Activated CD4-positive, alpha-beta T cell treated with anti-CD3 and anti-CD28 coated beads for 1 hour (primary cell): ENCODE data around the gene CRMP1.
"Not testable (repeated sequence)": the region's sequence is repeated elsewhere in the genome, so short reads cannot be mapped to it uniquely, and the experiment has no call there.

ENCODE experiments used
- DNase-seq: peaks from one replicate; pipeline ENCODE4 v3.0.0-alpha.2; 2020

Gene CRMP1

DNA sequence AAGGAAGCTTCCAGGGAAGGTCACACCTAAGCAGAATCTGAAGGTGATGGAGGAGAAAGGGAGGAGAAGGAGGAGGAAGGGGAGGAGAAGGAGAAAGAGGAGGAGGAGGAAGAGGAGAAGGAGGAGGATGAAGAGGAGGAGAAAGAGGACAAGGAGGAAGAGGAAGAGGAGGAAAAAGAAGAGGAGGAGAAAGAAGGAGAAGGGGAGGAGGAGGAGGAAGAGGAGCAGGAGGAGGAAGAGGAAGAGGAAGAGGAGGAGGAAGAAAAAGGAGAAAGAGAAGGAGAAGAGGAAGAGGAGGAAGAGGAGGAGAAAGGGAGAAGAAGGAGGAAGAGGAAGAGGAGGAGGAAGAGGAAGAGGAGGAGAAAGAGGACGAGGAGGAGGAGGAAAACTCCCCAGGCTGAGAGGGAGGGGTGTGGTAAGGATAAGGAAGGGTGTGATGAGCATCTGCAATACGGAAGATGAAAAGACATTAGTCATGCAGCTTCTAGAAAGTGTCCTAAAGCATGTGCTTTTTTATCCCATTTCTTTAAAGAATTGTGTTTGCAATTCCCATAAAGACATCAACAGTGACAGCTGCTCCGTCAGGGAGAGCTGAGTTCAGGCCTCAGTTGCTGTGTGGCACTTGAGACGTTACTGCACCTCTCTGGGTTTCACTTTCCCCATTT, 41.1 kb downstream of the CRMP1 start:
- DNase-seq, result no peak

DNA sequence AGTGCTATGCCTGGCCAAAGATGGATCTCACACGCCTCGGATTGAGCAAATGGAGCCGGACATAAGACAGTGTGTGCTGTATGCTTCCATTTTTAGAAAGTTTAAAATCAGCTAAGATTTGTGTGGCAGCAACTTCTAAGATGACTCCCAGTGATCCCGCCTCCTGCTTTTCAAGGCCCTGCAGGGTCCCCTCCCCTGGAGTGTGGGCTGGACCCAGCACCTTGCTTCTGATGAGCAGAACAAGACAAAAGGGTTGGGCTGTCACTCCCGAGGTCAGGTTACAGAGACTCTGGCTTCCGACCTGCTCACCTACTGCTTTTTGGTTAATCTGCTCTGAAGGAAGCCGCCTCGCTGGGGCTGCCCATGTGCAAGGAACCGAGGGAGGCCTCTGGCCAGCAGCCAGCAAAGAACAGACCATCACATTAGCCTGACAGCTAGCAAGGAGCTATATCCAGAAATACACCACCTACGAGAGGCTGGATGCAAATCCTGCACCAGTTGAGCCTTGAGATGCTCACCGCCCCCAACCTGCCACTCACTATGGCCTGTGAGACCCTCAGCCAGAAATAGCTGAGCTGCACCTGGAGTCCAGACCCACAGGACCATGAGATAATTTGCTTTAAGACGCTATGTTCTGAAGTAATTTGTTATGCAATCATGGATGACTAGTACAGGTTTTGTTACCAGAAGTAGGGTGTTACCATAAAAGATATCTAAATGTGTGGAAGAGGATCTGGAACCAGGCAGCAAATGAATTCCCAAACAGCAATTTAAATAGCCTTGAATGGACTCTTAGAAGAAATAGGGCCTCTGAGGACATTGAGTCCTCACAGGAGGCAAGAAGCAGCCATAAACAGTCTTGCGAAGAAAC, 47.6 kb downstream of the CRMP1 start:
- DNase-seq, result no peak

GRCh38 chr4:5843573-5844530, 49.0 kb downstream of the CRMP1 start:
- DNase-seq, result no peak

DNA sequence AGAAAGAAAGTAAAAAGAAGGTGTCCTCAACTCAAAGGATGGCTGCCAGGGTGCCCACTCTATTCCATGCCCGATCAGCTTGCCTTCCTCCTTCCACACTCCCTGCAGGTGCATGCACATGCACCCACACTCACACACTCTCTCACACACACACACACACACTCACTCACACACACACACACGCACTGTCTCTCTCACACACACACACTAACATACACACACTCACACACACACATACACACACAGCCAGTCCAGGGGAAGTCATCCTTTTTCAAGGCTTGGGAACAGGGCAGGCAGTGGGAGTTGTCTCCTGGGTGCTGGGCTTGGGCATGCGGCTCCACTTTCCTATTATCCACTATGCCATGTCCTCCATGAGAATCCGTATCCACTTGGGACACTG, 50.4 kb downstream of the CRMP1 start:
- DNase-seq, result no peak

- no peak for DNase-seq
These were observed 52.9 kb downstream of the CRMP1 start for GRCh38 chr4:5839751-5840674.

GRCh38 chr4:5839332-5839731, 53.6 kb downstream of the CRMP1 start:
- DNase-seq, result no peak

- DNase-seq, result not testable (repeated sequence)
These were observed 55.4 kb downstream of the CRMP1 start for GRCh38 chr4:5837483-5837882.

DNA sequence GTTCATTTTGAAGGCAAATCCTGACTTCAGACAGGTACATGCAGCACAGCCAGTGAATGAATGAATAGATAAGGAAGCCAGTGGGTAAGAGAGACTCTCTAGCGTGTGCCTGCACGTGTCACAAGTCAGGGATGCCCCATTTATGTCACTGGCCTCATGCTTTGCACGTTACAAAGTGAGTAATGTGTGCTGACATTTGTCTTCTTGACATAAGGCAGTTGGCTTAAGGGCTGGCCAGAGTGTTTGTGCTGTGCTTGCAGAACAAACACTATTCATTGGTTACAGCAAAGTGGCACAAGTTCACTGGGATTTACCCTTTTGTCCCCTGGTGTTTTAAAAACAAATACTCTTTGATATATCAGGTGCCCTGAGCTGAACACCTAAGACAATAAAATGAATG, 55.9 kb downstream of the CRMP1 start:
- no peak for DNase-seq

- no peak for DNase-seq
These were observed 64.9 kb downstream of the CRMP1 start for GRCh38 chr4:5828005-5828391.

DNA sequence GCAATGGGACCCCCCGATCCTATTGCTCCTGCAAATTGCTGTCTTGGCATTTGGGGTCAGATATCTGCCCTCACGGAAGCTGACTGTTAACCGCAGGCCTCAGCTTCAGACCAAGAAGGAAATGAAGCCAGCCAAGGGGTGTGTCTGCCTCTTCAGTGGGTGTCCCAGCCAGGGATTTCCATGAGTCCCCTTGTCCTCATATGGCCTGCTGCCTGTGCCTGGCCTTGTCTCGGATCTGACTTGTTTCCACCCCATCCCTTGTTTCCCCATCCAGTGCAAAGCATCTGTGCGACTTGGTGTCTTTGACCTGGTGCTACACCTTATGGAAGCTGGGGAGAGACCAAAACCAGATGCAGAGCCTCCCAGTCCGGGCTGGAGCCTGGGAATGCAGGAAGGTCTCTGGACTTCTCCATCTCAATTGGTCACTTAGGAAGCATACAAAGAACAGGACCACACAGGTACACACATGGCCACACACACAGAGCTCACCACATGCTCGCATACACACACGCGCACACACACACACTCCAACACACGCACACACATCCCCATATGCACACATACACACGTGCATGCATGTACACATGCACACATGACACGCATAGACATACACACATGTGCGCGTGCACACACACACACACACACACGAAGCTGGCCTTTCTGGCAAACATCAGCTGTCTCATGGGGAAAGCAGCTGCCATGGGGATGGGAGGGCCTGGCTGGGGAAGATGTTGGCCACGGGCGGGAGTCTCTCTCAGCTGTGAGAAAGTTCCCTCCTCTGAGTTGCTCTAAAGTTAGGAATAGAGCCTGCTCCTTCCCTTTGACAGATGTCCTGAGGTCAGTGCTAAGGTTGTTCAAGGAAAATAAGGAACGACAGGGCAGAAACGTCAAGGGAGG, 65.5 kb downstream of the CRMP1 start:
- no peak for DNase-seq

- no peak for DNase-seq
These were observed 66.3 kb downstream of the CRMP1 start for GRCh38 chr4:5826437-5827107.

DNA sequence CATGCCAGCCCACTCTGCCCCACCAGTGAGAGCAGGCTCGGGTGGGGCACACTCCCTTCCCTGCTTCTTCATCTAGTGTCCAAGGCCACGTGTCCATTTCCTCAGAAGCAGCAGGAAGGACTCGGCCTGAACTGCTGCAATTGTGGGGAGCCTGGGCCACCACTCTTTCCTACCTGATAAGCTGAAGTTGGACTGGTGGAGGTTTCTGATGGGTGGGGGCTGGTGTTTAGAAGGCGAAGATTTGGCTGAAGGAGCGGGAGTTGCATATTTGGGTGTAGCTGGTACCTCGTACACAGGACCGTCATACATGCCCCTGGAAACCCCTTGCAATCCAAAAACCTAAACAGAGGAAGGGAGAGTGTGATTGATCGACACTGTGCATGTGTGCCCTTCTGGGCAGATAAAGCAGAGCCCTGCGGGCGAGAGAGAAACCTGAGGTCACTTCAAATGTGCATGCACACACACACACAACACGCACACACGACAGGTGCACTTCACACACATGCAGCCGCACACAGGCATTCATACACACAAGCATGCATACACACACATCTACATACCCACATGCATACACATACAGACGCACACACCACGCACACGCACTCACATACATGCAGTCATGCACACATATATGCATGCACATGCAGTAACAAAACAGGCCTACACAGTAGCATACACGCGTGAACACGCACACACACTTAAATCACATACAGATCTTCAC, 67.4 kb downstream of the CRMP1 start:
- DNase-seq, result no peak

- no peak for DNase-seq
These were observed 68.3 kb downstream of the CRMP1 start for GRCh38 chr4:5824635-5825034.

- DNase-seq, result no peak
These were observed 68.7 kb downstream of the CRMP1 start for GRCh38 chr4:5824227-5824626.

- DNase-seq, result no peak
These were observed 69.2 kb downstream of the CRMP1 start for GRCh38 chr4:5823542-5824211.

DNA sequence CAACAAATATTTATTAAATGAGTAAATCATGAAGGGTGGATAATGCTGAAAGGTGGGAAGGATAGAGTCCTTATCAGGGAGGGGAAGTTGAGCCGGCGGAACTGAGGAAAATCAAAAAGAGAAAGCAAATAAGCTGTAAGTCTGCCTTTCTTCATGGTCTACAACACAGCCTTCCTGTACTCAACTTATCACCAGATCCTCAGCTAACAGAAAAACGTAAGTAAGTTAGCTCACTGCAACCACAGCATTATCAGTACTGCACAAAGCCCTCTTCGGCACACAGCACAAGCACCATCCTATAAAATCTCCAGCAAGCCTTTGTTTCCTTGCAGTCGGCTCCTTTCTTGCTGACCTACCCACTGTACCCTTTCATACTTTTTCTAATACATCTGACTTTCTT, 70.3 kb downstream of the CRMP1 start:
- DNase-seq, result no peak

DNA sequence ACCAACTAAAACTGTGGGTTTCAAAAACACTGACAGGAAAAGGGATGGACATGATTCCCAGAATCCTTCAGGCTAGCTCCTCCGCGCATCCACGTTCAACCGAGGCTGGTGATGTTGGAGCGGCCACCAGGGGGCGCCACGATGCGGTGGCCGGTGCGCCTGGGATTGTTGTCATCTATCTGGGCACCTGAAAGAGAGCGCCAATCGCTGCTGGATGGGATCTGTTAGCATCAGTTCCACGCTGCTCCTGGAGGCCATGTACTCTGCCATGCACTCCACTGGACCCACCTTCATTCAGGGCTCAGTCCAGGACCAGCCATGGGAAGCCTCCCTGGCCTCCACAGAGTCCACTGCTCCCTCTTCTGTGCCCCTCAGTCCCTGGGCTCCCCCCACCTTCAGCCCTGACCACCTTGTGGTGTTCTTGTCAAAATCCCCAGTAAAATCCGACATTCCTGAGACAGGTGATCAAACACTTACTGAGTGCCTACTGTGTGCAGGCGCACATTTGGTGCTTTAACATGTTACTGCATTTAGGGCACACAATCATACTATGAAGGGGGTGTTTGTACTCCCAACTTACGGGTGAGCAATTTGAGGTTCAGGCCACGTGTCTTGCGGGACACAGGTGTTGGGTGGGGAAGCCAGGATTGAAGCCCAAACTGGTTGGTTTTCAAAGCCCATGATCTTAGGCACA, 71.1 kb downstream of the CRMP1 start:
- DNase-seq, result no peak

DNA sequence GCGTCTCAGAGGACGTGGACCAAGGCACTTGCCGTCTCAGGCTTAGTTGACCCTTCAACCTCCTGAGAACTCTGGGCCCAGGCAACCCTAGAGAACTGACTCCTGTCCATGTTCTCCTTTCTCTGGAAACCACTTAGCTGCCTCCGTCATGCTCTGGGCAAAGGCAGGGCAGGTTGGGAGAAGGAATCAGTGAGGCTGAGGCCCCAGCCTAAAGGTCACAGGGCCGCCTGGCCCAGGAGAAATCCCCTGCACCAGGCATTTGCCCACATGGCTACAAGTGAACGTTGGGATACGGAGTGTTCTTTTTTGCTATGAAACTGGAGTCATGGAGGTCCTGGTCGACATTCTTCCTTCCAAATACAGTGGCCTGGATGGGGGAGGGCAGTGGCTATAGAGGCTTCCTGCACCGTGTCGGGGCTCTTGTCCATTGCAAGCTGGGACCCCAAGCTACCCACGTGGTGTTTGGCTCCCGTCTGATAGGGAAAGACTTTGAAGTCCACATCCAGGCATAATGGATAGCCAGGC, 76.0 kb downstream of the CRMP1 start:
- no peak for DNase-seq
